Peyer's patch (tissue), 4 donors: ENCODE results near the gene UVSSA. TPM values are rescaled to one million over a fixed set of nuclear protein-coding genes. Genes with fewer than 3 reads are reported as not detected.
A peak's percentile ranks its signal among the peaks of the same experiment; 100 is the strongest.

Source experiments
- DNase-seq, 3 donors: peaks; one replicate each; pipeline ENCODE4 v3.0.0-alpha.2; 2017 to 2019
- H3K27ac ChIP-seq, 4 donors: fragments of 200-600 bp; sonication (generic); one replicate each; pipeline ENCODE4 v1.5.1; 2016 to 2019
- H3K27me3 ChIP-seq, 2 donors: fragments of 200-600 bp; sonication (generic); one replicate each; pipeline ENCODE4 v1.5.1; 2019
- H3K36me3 ChIP-seq, 3 donors: fragments of 200-600 bp; sonication (generic); one replicate each; pipeline ENCODE4 v1.5.1; 2016 to 2019
- H3K4me1 ChIP-seq, 4 donors: fragments of 200-600 bp; sonication (generic); one replicate each; pipeline ENCODE4 v1.5.1; 2016 to 2019
- H3K4me3 ChIP-seq, 4 donors: fragments of 200-600 bp; sonication (generic); 1 replicate in 3 of 4; 2 replicates in 1 of 4; pipeline ENCODE4 v1.5.1; 2016 to 2019; ENCODE audit warnings: mild to moderate bottlenecking in 1 of 4
- H3K9me3 ChIP-seq, 4 donors: fragments of 200-600 bp; sonication (generic); one replicate each; pipeline ENCODE4 v1.5.1; 2016 to 2019; ENCODE audit warnings: mild to moderate bottlenecking in 1 of 4
- POLR2A ChIP-seq, 2 donors: fragments of 450-650 bp; IDR thresholded peaks; one replicate each; pipeline ENCODE4 v1.5.1; 2017; ENCODE audit warnings: antibody characterized with exemption in 2 of 2, mild to moderate bottlenecking in 2 of 2, moderate library complexity in 2 of 2
- total RNA-seq, 4 donors: library from RNA; depleted of rRNA; stranded (reverse); fragments of >200 nt; gene quantifications; one replicate each; pipeline ENCODE4 v1.1.0, GENCODE V29; 2016
- TF ChIP-seq, protein P1 (sequence below), 6 experiments: fragments of 450-650 bp in 4 of 6; fragments of 200-600 bp in 2 of 6; sonication (generic) in 1 of 6; IDR thresholded peaks; one replicate each; pipeline ENCODE4 v1.5.1; 2017 to 2019; ENCODE audit warnings: antibody characterized with exemption in 6 of 6, mild to moderate bottlenecking in 3 of 6, moderate library complexity in 1 of 6

UVSSA gene
- total RNA-seq, 4 donors from 2014 or later = 42.2 to 118 (median 77.7) TPM

DNA sequence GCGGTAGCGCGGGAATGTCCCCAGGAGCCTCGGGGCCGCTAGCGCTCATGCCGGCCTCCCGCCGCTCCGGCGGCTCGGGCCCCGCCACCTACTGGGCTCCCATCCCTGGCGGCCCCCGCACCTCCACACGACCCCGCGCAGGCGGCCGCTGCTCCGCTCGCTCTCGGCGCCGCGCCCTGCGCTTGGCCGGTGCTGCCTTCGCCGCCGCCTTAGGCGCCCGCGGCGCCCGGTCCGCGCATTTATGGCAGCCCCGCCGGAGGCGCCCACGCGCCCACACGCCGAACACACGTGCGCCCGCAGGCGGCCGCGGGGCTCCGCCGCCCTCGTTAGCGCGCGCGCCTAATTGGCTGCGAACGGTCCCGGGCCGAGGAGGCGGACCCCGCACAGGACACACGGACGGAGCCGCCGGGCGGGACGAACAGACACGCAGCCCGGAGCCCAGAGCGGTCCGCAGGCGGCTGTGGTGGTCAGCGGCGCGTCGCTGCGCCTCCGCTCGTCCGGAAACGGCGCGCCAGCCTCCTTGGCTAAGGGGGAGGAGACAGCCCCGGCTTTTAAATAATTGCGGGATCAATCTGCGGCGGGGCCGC, 59.5 kb downstream of the UVSSA start, which contains the start of gene NKX1-1:
NKX1-1 (minus strand) TSS at position 49 of the 587 bp plus-strand sequence; CDS start at position 49, 0 bp downstream.
- peaks cover 0 to 35% (median 0%) of the 10 kb centered on the region in 4 donors for H3K4me1 ChIP-seq
- H3K9me3 ChIP-seq = no peaks in the 10 kb centered on the region
- H3K36me3 ChIP-seq = no peaks in the 10 kb centered on the region
- H3K27ac ChIP-seq = no peak within 1 kb of the TSS
- TF ChIP-seq, protein P1, sequence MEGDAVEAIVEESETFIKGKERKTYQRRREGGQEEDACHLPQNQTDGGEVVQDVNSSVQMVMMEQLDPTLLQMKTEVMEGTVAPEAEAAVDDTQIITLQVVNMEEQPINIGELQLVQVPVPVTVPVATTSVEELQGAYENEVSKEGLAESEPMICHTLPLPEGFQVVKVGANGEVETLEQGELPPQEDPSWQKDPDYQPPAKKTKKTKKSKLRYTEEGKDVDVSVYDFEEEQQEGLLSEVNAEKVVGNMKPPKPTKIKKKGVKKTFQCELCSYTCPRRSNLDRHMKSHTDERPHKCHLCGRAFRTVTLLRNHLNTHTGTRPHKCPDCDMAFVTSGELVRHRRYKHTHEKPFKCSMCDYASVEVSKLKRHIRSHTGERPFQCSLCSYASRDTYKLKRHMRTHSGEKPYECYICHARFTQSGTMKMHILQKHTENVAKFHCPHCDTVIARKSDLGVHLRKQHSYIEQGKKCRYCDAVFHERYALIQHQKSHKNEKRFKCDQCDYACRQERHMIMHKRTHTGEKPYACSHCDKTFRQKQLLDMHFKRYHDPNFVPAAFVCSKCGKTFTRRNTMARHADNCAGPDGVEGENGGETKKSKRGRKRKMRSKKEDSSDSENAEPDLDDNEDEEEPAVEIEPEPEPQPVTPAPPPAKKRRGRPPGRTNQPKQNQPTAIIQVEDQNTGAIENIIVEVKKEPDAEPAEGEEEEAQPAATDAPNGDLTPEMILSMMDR (IDR thresholded peaks at IDR 0.05) = no peak
- TF ChIP-seq POLR2A (IDR thresholded peaks at IDR 0.05) = no peak
- peaks cover 0 to 68% of the 10 kb centered on the region in 2 donors for H3K27me3 ChIP-seq
- no peak for DNase-seq
- H3K4me3 ChIP-seq = no peak within 1 kb of the TSS

DNA sequence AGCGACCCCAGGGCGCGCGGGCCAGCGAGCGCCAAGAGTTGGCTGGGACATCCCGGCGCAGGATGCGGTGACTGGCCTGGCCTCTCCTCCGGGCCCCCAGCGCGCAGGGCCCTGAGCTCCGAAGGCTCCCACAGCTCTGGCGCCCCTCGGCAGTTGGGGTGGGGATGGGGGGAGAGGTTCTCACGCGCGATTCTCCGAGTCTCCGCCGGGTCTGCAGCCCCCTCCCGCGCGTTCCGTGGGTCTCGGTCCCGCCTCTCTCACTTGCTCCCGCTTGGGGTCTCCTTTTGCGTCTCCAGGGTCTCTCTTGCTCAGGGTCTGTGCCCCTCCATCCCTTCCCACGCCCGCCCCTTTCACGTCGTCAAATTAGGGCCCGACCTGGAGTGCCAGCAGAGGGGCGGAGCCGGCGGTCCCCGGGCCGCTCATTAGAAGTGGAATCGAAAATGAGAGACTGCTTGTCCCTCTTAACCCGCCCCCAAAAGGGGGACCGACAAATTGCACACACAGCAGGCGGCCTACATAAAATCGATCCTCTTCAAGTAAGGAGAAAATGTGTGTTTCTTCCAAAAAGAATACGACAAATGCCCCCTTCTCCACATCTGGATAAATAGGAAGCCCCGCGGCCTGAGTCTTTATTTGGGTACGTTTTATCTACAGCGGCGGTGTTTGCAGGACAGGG, 60.1 kb downstream of the UVSSA start:
- H3K4me1 ChIP-seq = peaks cover 0 to 34% (median 0%) of the 10 kb centered on the region in 4 donors
- no peaks in the 10 kb centered on the region for H3K9me3 ChIP-seq
- TF ChIP-seq POLR2A (IDR thresholded peaks at IDR 0.05) = no peak
- TF ChIP-seq, protein P1 (IDR thresholded peaks at IDR 0.05) = no peak
- no peak overlapping the region for H3K27ac ChIP-seq
- no peak for DNase-seq
- H3K4me3 ChIP-seq = no peak overlapping the region
- H3K36me3 ChIP-seq = no peaks in the 10 kb centered on the region
- peaks cover 0 to 61% of the 10 kb centered on the region in 2 donors for H3K27me3 ChIP-seq

DNA sequence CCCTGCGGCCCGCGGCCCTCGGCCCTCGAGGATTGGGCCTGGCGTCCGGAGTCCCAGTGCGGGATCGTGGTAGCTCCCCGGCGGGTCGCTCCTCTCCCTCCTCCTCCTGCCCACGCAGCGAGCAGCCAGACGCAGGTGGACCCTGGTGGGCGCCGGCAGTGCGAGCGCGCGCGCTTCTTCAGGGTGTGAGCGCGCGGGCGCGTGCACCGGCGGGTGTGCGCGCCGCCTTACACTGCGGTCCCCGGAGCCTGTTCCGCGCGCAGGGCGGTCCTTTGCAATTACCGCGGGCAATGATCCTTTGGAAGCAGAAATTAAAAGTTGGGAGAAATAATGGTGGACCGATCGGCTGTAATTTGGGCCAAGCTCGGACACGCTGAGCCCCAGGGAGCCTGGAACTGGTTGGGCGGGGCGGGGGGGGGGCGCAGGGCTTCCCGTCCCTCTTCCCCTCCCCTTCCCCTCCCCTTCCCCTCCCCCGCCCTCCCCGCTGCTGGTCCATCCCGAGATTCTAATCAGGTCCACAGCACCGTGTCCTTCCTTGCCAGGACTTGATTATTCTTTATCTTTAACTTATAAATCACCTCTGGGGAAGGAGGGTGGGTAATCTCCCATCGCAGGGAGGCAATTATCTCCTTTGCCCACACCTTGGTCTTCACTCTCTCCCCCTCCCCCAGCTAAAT, 60.8 kb downstream of the UVSSA start:
- DNase-seq = no peak
- Histone ChIP-seq H3K9me3 (no peaks in the 10 kb centered on the region), H3K27ac (no peak overlapping the region), H3K36me3 (no peaks in the 10 kb centered on the region), H3K4me3 (no peak overlapping the region), H3K4me1 (peaks cover 0 to 29% (median 0%) of the 10 kb centered on the region in 4 donors), H3K27me3 (peaks cover 0 to 56% of the 10 kb centered on the region in 2 donors)
- TF ChIP-seq, protein P1 (IDR thresholded peaks at IDR 0.05) = no peak
- no peak for TF ChIP-seq POLR2A (IDR thresholded peaks at IDR 0.05)

DNA sequence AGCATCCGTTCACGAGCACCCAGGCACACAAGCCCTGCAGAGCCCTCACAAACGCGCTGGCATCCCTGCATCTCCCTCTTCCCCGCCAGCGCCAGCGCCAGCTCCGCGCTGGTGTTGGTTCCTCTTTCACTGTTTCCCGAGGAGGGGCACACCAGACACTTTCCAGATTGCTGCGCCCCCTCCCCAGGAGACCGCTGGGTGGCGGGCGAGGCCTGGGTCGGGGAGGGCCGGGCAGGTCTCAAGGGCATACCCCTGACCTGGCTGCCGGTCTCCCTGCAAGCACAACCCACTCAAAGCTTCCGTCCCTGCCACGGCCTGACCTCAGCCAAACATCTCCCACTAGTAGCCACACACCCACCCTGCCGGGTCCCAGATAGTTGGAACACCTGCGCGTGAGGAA, 61.4 kb downstream of the UVSSA start:
- Histone ChIP-seq H3K27ac (no peak overlapping the region), H3K4me1 (peaks cover 0 to 29% (median 0%) of the 10 kb centered on the region in 4 donors), H3K36me3 (no peaks in the 10 kb centered on the region), H3K4me3 (no peak overlapping the region), H3K27me3 (peaks cover 0 to 57% of the 10 kb centered on the region in 2 donors), H3K9me3 (no peaks in the 10 kb centered on the region)
- peak in 2 of 3 donors; percentile 34 to 38 for DNase-seq
- TF ChIP-seq, protein P1 (IDR thresholded peaks at IDR 0.05) = no peak
- TF ChIP-seq POLR2A (IDR thresholded peaks at IDR 0.05) = no peak

DNA sequence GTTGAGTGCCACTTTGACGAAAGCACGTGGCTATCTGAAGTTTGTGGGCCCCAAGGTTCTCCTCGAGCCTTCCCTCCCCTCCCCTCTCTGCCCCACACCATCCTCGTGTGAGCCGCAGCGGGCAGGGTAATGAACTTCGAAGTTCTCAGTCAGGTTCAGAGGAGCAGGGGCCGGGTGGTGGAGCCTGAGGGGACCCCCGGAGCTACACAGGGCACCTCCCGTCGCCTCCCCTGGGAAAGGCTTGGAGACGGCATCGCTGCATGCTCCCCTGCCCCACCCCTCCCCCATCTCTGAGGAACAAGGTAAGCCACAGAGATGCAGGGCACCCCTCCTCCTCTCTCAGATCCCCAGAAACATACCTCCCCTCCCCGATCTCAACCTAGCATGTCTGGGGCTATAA, 62.1 kb downstream of the UVSSA start:
- TF ChIP-seq, protein P1 (IDR thresholded peaks at IDR 0.05) = no peak
- no peak for TF ChIP-seq POLR2A (IDR thresholded peaks at IDR 0.05)
- no peak overlapping the region for H3K27ac ChIP-seq
- peaks cover 0 to 56% of the 10 kb centered on the region in 2 donors for H3K27me3 ChIP-seq
- DNase-seq = peak in 1 of 3 donors; percentile 37
- no peaks in the 10 kb centered on the region for H3K36me3 ChIP-seq
- H3K4me1 ChIP-seq = peaks cover 0 to 23% (median 0%) of the 10 kb centered on the region in 4 donors
- H3K4me3 ChIP-seq = no peak overlapping the region
- H3K9me3 ChIP-seq = no peaks in the 10 kb centered on the region
